Transverse colon (tissue), 4 donors: ENCODE data around the gene TENM4. TPM values are rescaled to one million over a fixed set of nuclear protein-coding genes. Genes with fewer than 3 reads are reported as not detected.

ENCODE experiments used
- DNase-seq: peaks from one replicate; pipeline ENCODE4 v3.0.0-alpha.2; 2019
- H3K27ac ChIP-seq, 4 donors: fragments of 200-600 bp; sonication (generic); 2 replicates each; pipeline ENCODE4 v1.5.1; 2016 to 2018; ENCODE audit warnings: inconsistent platforms in 4 of 4
- H3K27me3 ChIP-seq: fragments of 200-600 bp; sonication (generic); 2 replicates; pipeline ENCODE4 v1.5.1; 2017; ENCODE audit warnings: inconsistent platforms
- H3K36me3 ChIP-seq, 4 donors: fragments of 200-600 bp; sonication (generic); 2 replicates each; pipeline ENCODE4 v1.5.1; 2017 to 2019; ENCODE audit warnings: inconsistent platforms in 4 of 4
- H3K4me1 ChIP-seq, 4 donors: fragments of 200-600 bp; sonication (generic); 2 replicates each; pipeline ENCODE4 v1.5.1; 2017 to 2020; ENCODE audit warnings: inconsistent platforms in 4 of 4
- H3K4me3 ChIP-seq, 4 donors: fragments of 200-600 bp; sonication (generic); 1 replicate in 1 of 4; 2 replicates in 3 of 4; pipeline versions ENCODE4 v1.5.1 to v1.6.1; 2017 to 2019; ENCODE audit warnings: inconsistent platforms in 4 of 4
- H3K9me3 ChIP-seq, 2 donors: fragments of 200-600 bp; sonication (generic); 2 replicates each; pipeline ENCODE4 v1.5.1; 2017 to 2019; ENCODE audit warnings: inconsistent platforms in 2 of 2
- CTCF ChIP-seq, 5 experiments: fragments of 200-600 bp in 3 of 5; fragments of 450-650 bp in 2 of 5; sonication (generic) in 3 of 5; IDR thresholded peaks; 1 replicate in 2 of 5; 2 replicates in 3 of 5; pipeline ENCODE4 v1.5.1; 2016 to 2017; ENCODE audit warnings: antibody characterized with exemption in 5 of 5, inconsistent platforms in 3 of 5, mild to moderate bottlenecking in 2 of 5, moderate library complexity in 1 of 5
- EP300 ChIP-seq: sonication (generic); formaldehyde crosslinking; IDR thresholded peaks from one replicate; pipeline ENCODE4 v1.6.1; 2017; ENCODE audit warnings: antibody characterized with exemption, low read depth
- POLR2A ChIP-seq: fragments of 450-650 bp; IDR thresholded peaks from one replicate; pipeline ENCODE4 v1.6.1; 2016; ENCODE audit warnings: antibody characterized with exemption, mild to moderate bottlenecking, moderate library complexity
- POLR2AphosphoS5 ChIP-seq, 3 donors: sonication (generic); formaldehyde crosslinking; IDR thresholded peaks; one replicate each; pipeline ENCODE4 v1.6.1; 2016; ENCODE audit warnings: antibody characterized with exemption in 3 of 3
- WGBS, 2 donors: methylation state at CpG; one replicate each; pipeline ENCODE4 v1.1.5; 2018; ENCODE audit warnings: low coverage in 1 of 2; 5-methylcytosine and 5-hydroxymethylcytosine counted together
- in situ Hi-C, 4 donors: fragments of 200-750 bp; cut with MboI; loops; one replicate each; pipeline versions ENCODE4 v1.15.0 to v1.15.1; 2017; ENCODE audit warnings: low sequenced_read_pairs in 3 of 4, low pct_ligation_motif_present in 1 of 4, low pct_unique_long_range_greater_than_20kb in 1 of 4
- intact Hi-C: fragments of 100-400 bp; cut with DNase I; formaldehyde crosslinking; loops from one replicate; pipeline ENCODE4 v1.15.1; 2023; ENCODE audit warnings: low total_unique reads
- total RNA-seq, 4 donors: library from RNA; depleted of rRNA; stranded (reverse); fragments of >200 nt; gene quantifications; one replicate each; pipeline ENCODE4 v1.1.0, GENCODE V29; 2016

TENM4 gene
- total RNA-seq, 4 donors from 2014 or later: 0.14 to 0.79 (median 0.39) TPM

- Histone ChIP-seq H3K9me3 (no peaks in the 10 kb centered on the region), H3K27ac (no peak overlapping the region), H3K4me3 (no peak overlapping the region), H3K27me3 (peaks cover 3% of the 10 kb centered on the region), H3K4me1 (no peaks in the 10 kb centered on the region), H3K36me3 (no peaks in the 10 kb centered on the region)
- intact Hi-C loops: no loop called here
- no peak for DNase-seq
- in situ Hi-C loops: no loop called here
- 77 to 83% methylated on average over 3 of the region's 3 CpGs for WGBS, 2 donors
- no peak for TF ChIP-seq EP300
- no peak for TF ChIP-seq POLR2AphosphoS5 (IDR thresholded peaks at IDR 0.05)
- no peak for TF ChIP-seq CTCF (IDR thresholded peaks at IDR 0.05)
- TF ChIP-seq POLR2A: no peak
These were observed 37.9 kb downstream of the TENM4 start for GRCh38 chr11:79402912-79403311.

GRCh38 chr11:79400717-79401330 is 40.0 kb downstream of the TENM4 start:
- in situ Hi-C loops (no loop called here), intact Hi-C loops (no loop called here)
- 62 to 68% methylated on average over 4 of the region's 4 CpGs for WGBS, 2 donors
- Histone ChIP-seq H3K27me3 (peaks cover 3% of the 10 kb centered on the region), H3K36me3 (no peaks in the 10 kb centered on the region), H3K9me3 (no peaks in the 10 kb centered on the region), H3K4me1 (no peaks in the 10 kb centered on the region), H3K27ac (no peak overlapping the region), H3K4me3 (no peak overlapping the region)
- DNase-seq: peak; percentile 44
- peak; percentile 48 to 63 (median 55) for TF ChIP-seq CTCF (IDR thresholded peaks at IDR 0.05)
- no peak for TF ChIP-seq EP300
- no peak for TF ChIP-seq POLR2AphosphoS5 (IDR thresholded peaks at IDR 0.05)
- TF ChIP-seq POLR2A: no peak

- Histone ChIP-seq H3K9me3 (no peaks in the 10 kb centered on the region), H3K4me1 (no peaks in the 10 kb centered on the region), H3K27ac (no peak overlapping the region), H3K4me3 (no peak overlapping the region), H3K36me3 (no peaks in the 10 kb centered on the region), H3K27me3 (peaks cover 3% of the 10 kb centered on the region)
- DNase-seq: no peak
- TF ChIP-seq CTCF (IDR thresholded peaks at IDR 0.05): no peak
- no peak for TF ChIP-seq POLR2AphosphoS5 (IDR thresholded peaks at IDR 0.05)
- TF ChIP-seq POLR2A: no peak
- TF ChIP-seq EP300: no peak
- intact Hi-C loops (no loop called here), in situ Hi-C loops (no loop called here)
- 52 to 59% methylated on average over 2 of the region's 2 CpGs for WGBS, 2 donors
These were observed 40.6 kb downstream of the TENM4 start for GRCh38 chr11:79400206-79400605.

DNA sequence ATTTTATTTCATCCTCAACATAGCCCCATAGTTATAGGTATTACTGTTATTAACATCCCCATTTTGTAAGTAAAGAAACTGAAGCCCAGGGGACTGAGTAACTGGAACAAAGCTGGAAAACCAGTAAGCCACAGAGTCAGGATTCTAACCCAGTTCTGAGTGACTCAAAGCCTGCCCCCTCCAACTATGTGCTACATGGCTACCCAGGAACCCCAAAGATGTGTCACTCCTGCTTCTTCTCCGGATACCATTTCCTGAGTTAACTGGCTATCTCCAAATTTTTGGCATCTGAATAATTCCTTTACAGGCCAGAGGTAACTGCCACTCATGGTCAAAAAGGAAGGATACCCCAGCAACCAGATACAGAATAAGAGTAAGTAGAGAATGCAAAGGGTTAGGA is 43.6 kb downstream of the TENM4 start:
- no peaks in the 10 kb centered on the region for H3K36me3 ChIP-seq
- in situ Hi-C loops (no loop called here), intact Hi-C loops (no loop called here)
- WGBS, 2 donors: 86 to 92% methylated on average over 1 of the region's 1 CpG
- DNase-seq: no peak
- TF ChIP-seq EP300 (no peak), POLR2AphosphoS5 (IDR thresholded peaks at IDR 0.05) (no peak), CTCF (IDR thresholded peaks at IDR 0.05) (no peak), POLR2A (no peak)
- H3K4me1 ChIP-seq: no peaks in the 10 kb centered on the region
- peaks cover 3% of the 10 kb centered on the region for H3K27me3 ChIP-seq
- no peak overlapping the region for H3K27ac ChIP-seq
- H3K4me3 ChIP-seq: no peak overlapping the region
- no peaks in the 10 kb centered on the region for H3K9me3 ChIP-seq
